Astrocyte (in vitro differentiated cells and primary cell): ENCODE data around the gene TMEM266. TPM values are rescaled to one million over a fixed set of nuclear protein-coding genes. Genes with fewer than 3 reads are reported as not detected.

Experiments used
- DNase-seq: peaks from one replicate; pipeline ENCODE4 v3.0.0-alpha.2; 2010; ENCODE audit warnings: low read depth
- FAIRE-seq: peaks from 2 replicates; lab custom pipeline; 2011; peaks lifted over from hg19 to GRCh38; lab: Jason Lieb, UNC
- H2AFZ ChIP-seq: 2 replicates; pipeline ENCODE4 v1.6.0; 2012; ENCODE audit warnings: low read depth, low read length, inconsistent platforms
- H3K27ac ChIP-seq: 2 replicates; pipeline ENCODE4 v1.5.1; 2011; ENCODE audit warnings: low read depth, low read length, inconsistent platforms
- H3K27me3 ChIP-seq: 2 replicates; pipeline ENCODE4 v1.6.0; 2011; ENCODE audit warnings: low read length, inconsistent platforms; ENCODE audit not compliant: insufficient read depth
- H3K36me3 ChIP-seq: 2 replicates; pipeline ENCODE4 v1.5.1; 2011; ENCODE audit warnings: low read length, inconsistent platforms; ENCODE audit not compliant: insufficient read depth
- H3K4me1 ChIP-seq: 2 replicates; pipeline ENCODE4 v1.5.1; 2011; ENCODE audit warnings: low read length, inconsistent platforms; ENCODE audit not compliant: insufficient read depth
- H3K4me2 ChIP-seq: 2 replicates; pipeline ENCODE4 v1.6.0; 2012; ENCODE audit warnings: low read length, inconsistent platforms
- H3K4me3 ChIP-seq: 2 replicates; pipeline ENCODE4 v1.5.1; 2011; ENCODE audit warnings: low read depth, mild to moderate bottlenecking, low read length, inconsistent platforms; ENCODE audit not compliant: insufficient read depth
- H3K79me2 ChIP-seq: 2 replicates; pipeline ENCODE4 v1.6.0; 2012; ENCODE audit warnings: mild to moderate bottlenecking, low read length, inconsistent platforms; ENCODE audit not compliant: insufficient read depth
- H3K9ac ChIP-seq: 2 replicates; pipeline ENCODE4 v1.6.0; 2012; ENCODE audit warnings: mild to moderate bottlenecking, low read length, inconsistent platforms
- H3K9me3 ChIP-seq: 2 replicates; pipeline ENCODE4 v1.5.1; 2012; ENCODE audit warnings: low read depth, mild to moderate bottlenecking, low read length, inconsistent platforms; ENCODE audit not compliant: insufficient read depth
- H4K20me1 ChIP-seq: 2 replicates; pipeline ENCODE4 v1.6.0; 2012; ENCODE audit warnings: low read length, inconsistent platforms; ENCODE audit not compliant: insufficient read depth
- H3K27ac Mint-ChIP-seq: one replicate; pipeline ENCODE4 v1.8.0; 2021; ENCODE audit warnings: mild to moderate bottlenecking, mixed read lengths; ENCODE audit not compliant: unreplicated experiment
- H3K27me3 Mint-ChIP-seq: one replicate; pipeline ENCODE4 v1.8.0; 2021; ENCODE audit warnings: low read depth, mixed read lengths; ENCODE audit not compliant: unreplicated experiment
- H3K36me3 Mint-ChIP-seq: one replicate; pipeline ENCODE4 v1.8.0; 2021; ENCODE audit warnings: low read depth, mixed read lengths; ENCODE audit not compliant: unreplicated experiment
- H3K4me1 Mint-ChIP-seq: one replicate; pipeline ENCODE4 v1.8.0; 2021; ENCODE audit warnings: low read depth, mixed read lengths; ENCODE audit not compliant: unreplicated experiment
- H3K4me3 Mint-ChIP-seq: one replicate; pipeline ENCODE4 v1.8.0; 2021; ENCODE audit warnings: mild to moderate bottlenecking, moderate library complexity, mixed read lengths; ENCODE audit not compliant: unreplicated experiment
- H3K9me3 Mint-ChIP-seq: one replicate; pipeline ENCODE4 v1.8.0; 2021; ENCODE audit warnings: mild to moderate bottlenecking, mixed read lengths; ENCODE audit not compliant: unreplicated experiment
- CTCF ChIP-seq: IDR thresholded peaks from 2 replicates; pipeline ENCODE4 v1.5.1; 2011; ENCODE audit warnings: low read depth, mild to moderate bottlenecking, inconsistent platforms, low read length, moderate library complexity; ENCODE audit not compliant: insufficient read depth
- EZH2 ChIP-seq: IDR thresholded peaks from 2 replicates; pipeline ENCODE4 v1.6.1; 2012; ENCODE audit warnings: mild to moderate bottlenecking, low read length, inconsistent platforms; ENCODE audit not compliant: insufficient read depth
- total RNA-seq: library from RNA; stranded (reverse); gene quantifications from 2 replicates; pipeline ENCODE4 v1.2.1, GENCODE V29; 2021

The TMEM266 gene
- total RNA-seq, 1 donor from 2014 or later, result 0.36 TPM

- no peak overlapping the region for H3K27ac ChIP-seq
- DNase-seq (no peak), FAIRE-seq (no peak)
- no peak overlapping the region for H3K4me2 ChIP-seq
- H3K36me3 ChIP-seq, result no peaks in the 10 kb centered on the region
- no peaks in the 10 kb centered on the region for H3K36me3 Mint-ChIP-seq
- TF ChIP-seq EZH2 (no peak), CTCF (no peak)
- H3K4me1 Mint-ChIP-seq, result peaks cover 6% of the 10 kb centered on the region
- H3K27ac Mint-ChIP-seq, result no peak overlapping the region
- no peaks in the 10 kb centered on the region for H3K9me3 Mint-ChIP-seq
- H3K4me3 Mint-ChIP-seq, result no peak overlapping the region
- H4K20me1 ChIP-seq, result no peaks in the 10 kb centered on the region
- H3K9ac ChIP-seq, result no peak overlapping the region
- no peaks in the 10 kb centered on the region for H3K4me1 ChIP-seq
- peaks cover 32% of the 10 kb centered on the region for H3K27me3 Mint-ChIP-seq
- peaks cover 3% of the 10 kb centered on the region for H3K27me3 ChIP-seq
- H3K9me3 ChIP-seq, result no peaks in the 10 kb centered on the region
- H3K4me3 ChIP-seq, result no peak overlapping the region
- H2AFZ ChIP-seq, result no peak overlapping the region
- H3K79me2 ChIP-seq, result no peaks in the 10 kb centered on the region
Observed at GRCh38 chr15:76160426-76161152, 100.8 kb downstream of the TMEM266 start.

- H3K4me3 ChIP-seq, result no peak overlapping the region
- no peaks in the 10 kb centered on the region for H3K9me3 ChIP-seq
- H3K4me2 ChIP-seq, result no peak overlapping the region
- Mint-ChIP-seq H3K27ac (peak overlapping the region; percentile 15), H3K9me3 (no peaks in the 10 kb centered on the region), H3K4me1 (peaks cover 6% of the 10 kb centered on the region), H3K4me3 (no peak overlapping the region), H3K36me3 (no peaks in the 10 kb centered on the region), H3K27me3 (peaks cover 36% of the 10 kb centered on the region)
- no peaks in the 10 kb centered on the region for H4K20me1 ChIP-seq
- no peaks in the 10 kb centered on the region for H3K36me3 ChIP-seq
- peaks cover 3% of the 10 kb centered on the region for H3K27me3 ChIP-seq
- H3K27ac ChIP-seq, result no peak overlapping the region
- FAIRE-seq (no peak), DNase-seq (no peak)
- TF ChIP-seq CTCF (no peak), EZH2 (no peak)
- H3K4me1 ChIP-seq, result no peaks in the 10 kb centered on the region
- H2AFZ ChIP-seq, result no peak overlapping the region
- H3K9ac ChIP-seq, result no peak overlapping the region
- no peaks in the 10 kb centered on the region for H3K79me2 ChIP-seq
Observed at GRCh38 chr15:76161153-76162035, 101.6 kb downstream of the TMEM266 start.
